GM12878 (cell line): ENCODE results near the gene XPNPEP3. TPM values are rescaled to one million over a fixed set of nuclear protein-coding genes. Genes with fewer than 3 reads are reported as not detected.

Source experiments
- ASH2L ChIP-seq: fragments of 300-600, 200-600 bp; sonication (generic); IDR thresholded peaks from 2 replicates; pipeline ENCODE4 v1.6.1; 2017; ENCODE audit warnings: low read depth, mild to moderate bottlenecking, borderline replicate concordance
- ATF7 ChIP-seq: fragments of 450-650 bp; IDR thresholded peaks from 2 replicates; pipeline ENCODE4 v1.6.1; 2016; ENCODE audit warnings: low read depth, mild to moderate bottlenecking
- CBFB ChIP-seq: IDR thresholded peaks from 2 replicates; pipeline ENCODE4 v1.6.1; 2016; ENCODE audit warnings: antibody characterized with exemption, low read depth
- CHD2 ChIP-seq: IDR thresholded peaks from 2 replicates; pipeline ENCODE4 v1.6.1; 2011; ENCODE audit warnings: low read depth, low read length, improper control_type of control experiment, borderline replicate concordance
- CREM ChIP-seq: IDR thresholded peaks from 2 replicates; pipeline ENCODE4 v1.6.1; 2014; ENCODE audit warnings: antibody characterized with exemption, low read depth
- EED ChIP-seq: sonication (generic); IDR thresholded peaks from 2 replicates; pipeline ENCODE4 v1.6.1; 2016; ENCODE audit warnings: antibody characterized with exemption, low read depth
- HSF1 ChIP-seq: fragments of 150-350 bp; IDR thresholded peaks from 2 replicates; pipeline ENCODE4 v1.6.1; 2014; ENCODE audit warnings: mild to moderate bottlenecking, low read depth, low read length
- IKZF2 ChIP-seq, 2 experiments: fragments of 450-650 bp; IDR thresholded peaks; 2 replicates each; pipeline ENCODE4 v1.6.1; 2017; ENCODE audit warnings: mild to moderate bottlenecking in 2 of 2, moderate library complexity in 2 of 2
- KDM1A ChIP-seq: fragments of 200-600 bp; sonication (generic); IDR thresholded peaks from 2 replicates; pipeline ENCODE4 v1.6.1; 2016; ENCODE audit warnings: borderline replicate concordance
- LARP7 ChIP-seq: fragments of 450-650 bp; IDR thresholded peaks from 2 replicates; pipeline ENCODE4 v1.6.1; 2017; ENCODE audit warnings: mild to moderate bottlenecking
- MLLT1 ChIP-seq: fragments of 450-650 bp; IDR thresholded peaks from 2 replicates; pipeline ENCODE4 v1.6.1; 2016; ENCODE audit warnings: mild to moderate bottlenecking
- MTA2 ChIP-seq: fragments of 450-650 bp; IDR thresholded peaks from 2 replicates; pipeline ENCODE4 v1.6.1; 2016; ENCODE audit warnings: low read depth, mild to moderate bottlenecking, moderate library complexity
- NFYB ChIP-seq: IDR thresholded peaks from 2 replicates; pipeline ENCODE4 v1.6.1; 2011; ENCODE audit warnings: low read depth, mild to moderate bottlenecking, low read length, improper control_type of control experiment, moderate library complexity; ENCODE audit not compliant: insufficient read depth
- PAX8 ChIP-seq: fragments of 450-650 bp; IDR thresholded peaks from 2 replicates; pipeline ENCODE4 v1.6.1; 2017; ENCODE audit warnings: mild to moderate bottlenecking, moderate library complexity
- POLR2AphosphoS2 ChIP-seq: IDR thresholded peaks from 2 replicates; pipeline ENCODE4 v1.6.1; 2011; ENCODE audit warnings: low read depth, mild to moderate bottlenecking, low read length, improper control_type of control experiment, moderate library complexity
- POLR2AphosphoS5 ChIP-seq: IDR thresholded peaks from 2 replicates; pipeline ENCODE4 v1.6.1; 2011; ENCODE audit warnings: mild to moderate bottlenecking, low read length, inconsistent platforms
- POU2F2 ChIP-seq: IDR thresholded peaks from 3 replicates; pipeline ENCODE4 v1.6.1; 2011; ENCODE audit warnings: low read depth, mild to moderate bottlenecking, low read length, borderline replicate concordance
- RUNX3 ChIP-seq: IDR thresholded peaks from 2 replicates; pipeline ENCODE4 v1.6.1; 2012; ENCODE audit warnings: low read length, inconsistent platforms
- SUPT20H ChIP-seq: IDR thresholded peaks from 2 replicates; pipeline ENCODE4 v1.6.1; 2011; ENCODE audit warnings: low read depth, mild to moderate bottlenecking, low read length, moderate library complexity, borderline replicate concordance; ENCODE audit not compliant: control insufficient read depth
- TAF1 ChIP-seq: IDR thresholded peaks from 2 replicates; pipeline ENCODE4 v1.6.1; 2011; ENCODE audit warnings: mild to moderate bottlenecking, low read depth, low read length, borderline replicate concordance
- WRNIP1 ChIP-seq: IDR thresholded peaks from 2 replicates; pipeline ENCODE4 v1.6.1; 2011; ENCODE audit warnings: low read depth, low read length, improper control_type of control experiment, borderline replicate concordance
- YY1 ChIP-seq: IDR thresholded peaks from 2 replicates; pipeline ENCODE4 v1.6.1; 2011; ENCODE audit warnings: low read depth, mild to moderate bottlenecking, low read length
- ZNF24 ChIP-seq: fragments of 450-650 bp; IDR thresholded peaks from 2 replicates; pipeline ENCODE4 v1.6.1; 2017; ENCODE audit warnings: antibody characterized with exemption, mild to moderate bottlenecking
- ZNF622 ChIP-seq: fragments of 450-650 bp; IDR thresholded peaks from 2 replicates; pipeline ENCODE4 v1.6.1; 2017; ENCODE audit warnings: mild to moderate bottlenecking, inconsistent platforms
- ZNF687 ChIP-seq: fragments of 450-650 bp; IDR thresholded peaks from 2 replicates; pipeline ENCODE4 v1.6.1; 2017; ENCODE audit warnings: mild to moderate bottlenecking, moderate library complexity
- polyA plus RNA-seq, 11 experiments: library from polyadenylated mRNA; depleted of rRNA in 4 of 11; unstranded in 6 of 11; stranded (reverse) in 5 of 11; fragments of >200 nt; fragmentation: Nextera tagmentation in 4 of 11; fragmentation: Illumina TruSeq in 1 of 11; extraction: Ambion mirVana in 4 of 11; extraction: Trizol in 1 of 11; gene quantifications; 1 replicate in 1 of 11; 2 replicates in 10 of 11; pipeline versions ENCODE4 v1.2.1 to v1.2.3, GENCODE V29; 2011 to 2016; ENCODE audit warnings: inconsistent platforms in 2 of 11, missing spikeins in 2 of 11, low read depth in 1 of 11
- total RNA-seq, 4 experiments: library from RNA; depleted of rRNA in 3 of 4; stranded (reverse); fragments of >200 nt in 3 of 4; fragmentation: Illumina TruSeq in 1 of 4; extraction: Trizol in 1 of 4; gene quantifications; 2 replicates each; pipeline versions ENCODE4 v1.2.1 to v1.2.3, GENCODE V29; 2013 to 2021

Gene XPNPEP3
- total and polyA plus RNA-seq, 10 of the 15 experiments (the other 5 are each of a cell fraction or from before 2014, with no cell fraction given) = 6.7 to 19.9 (median 11.7) TPM

- TF ChIP-seq ZNF687 (peak; percentile 57), POLR2AphosphoS5 (peak; percentile 89), ZNF24 (peak; percentile 39; the same call in 1 of the 2 replicates), LARP7 (0 out of 2 replicates have a peak, but pooled peaks have one; percentile 15), MLLT1 (peak; percentile 49; the same call in 1 of the 2 replicates), YY1 (peak; percentile 94), IKZF2 (IDR thresholded peaks at IDR 0.05) (0 out of 4 replicates have a peak, but pooled peaks of 1 of the 2 experiments have one; percentile 27), KDM1A (no peak), HSF1 (no peak), ZNF622 (no peak), CBFB (peak; percentile 10; the same call in 1 of the 2 replicates), EED (no peak), ATF7 (no peak), PAX8 (peak; percentile 48; the same call in 1 of the 2 replicates), RUNX3 (peak; percentile 42), POLR2AphosphoS2 (peak; percentile 59; the same call in 1 of the 2 replicates), NFYB (0 out of 2 replicates have a peak, but pooled peaks have one; percentile 56), CHD2 (no peak), TAF1 (peak; percentile 82), POU2F2 (peak; percentile 30; the same call in 1 of the 3 replicates), WRNIP1 (0 out of 2 replicates have a peak, but pooled peaks have one; percentile 23), MTA2 (peak; percentile 49; the same call in 1 of the 2 replicates), SUPT20H (no peak), CREM (no peak), ASH2L (no peak)
These were observed 95.1 kb downstream of the XPNPEP3 start (continued) for GRCh38 chr22:40951795-40952605.
